OCI-LY3 (cell line): ENCODE measurements around the gene MYBPC1.
A peak's percentile ranks its signal among the peaks of the same experiment; 100 is the strongest.

Source experiments
- H2AFZ ChIP-seq: fragments of 200-600, 300-600 bp; shearing (Covaris generic); 2 replicates; pipeline ENCODE4 v1.6.0; 2014; ENCODE audit warnings: antibody characterized with exemption, low read depth, low read length
- H3K27ac ChIP-seq: fragments of 200-600, 300-600 bp; sonication (generic); 2 replicates; pipeline ENCODE4 v1.5.1; 2014; ENCODE audit warnings: mild to moderate bottlenecking, low read length, moderate library complexity, mixed read lengths
- H3K27me3 ChIP-seq: fragments of 200-600, 300-600 bp; sonication (generic); 2 replicates; pipeline ENCODE4 v1.6.1; 2014; ENCODE audit warnings: low read depth, low read length, mixed read lengths
- H3K36me3 ChIP-seq: fragments of 200-600, 300-600 bp; sonication (generic); replicated peaks from 2 replicates; pipeline ENCODE3; 2014; ENCODE audit warnings: low read depth, low read length, mixed read lengths
- H3K4me1 ChIP-seq: fragments of 300-600, 200-600 bp; sonication (generic); 2 replicates; pipeline ENCODE4 v1.6.1; 2014; ENCODE audit warnings: low read length, mixed read lengths
- H3K4me2 ChIP-seq: fragments of 200-600, 300-600 bp; sonication (generic); 2 replicates; pipeline ENCODE4 v1.6.1; 2014; ENCODE audit warnings: low read length, mixed read lengths
- H3K4me3 ChIP-seq: fragments of 300-600, 200-600 bp; sonication (generic); 2 replicates; pipeline ENCODE4 v1.5.1; 2014; ENCODE audit warnings: antibody characterized with exemption, mild to moderate bottlenecking, low read length, moderate library complexity
- H3K79me2 ChIP-seq: fragments of 300-600, 200-600 bp; shearing (Covaris generic); 2 replicates; pipeline ENCODE4 v1.6.1; 2014; ENCODE audit warnings: mild to moderate bottlenecking, low read length, mixed read lengths
- H3K9ac ChIP-seq: fragments of 300-600, 200-600 bp; shearing (Covaris generic); 2 replicates; pipeline ENCODE4 v1.6.0; 2014; ENCODE audit warnings: mild to moderate bottlenecking, low read length, moderate library complexity
- H3K9me3 ChIP-seq: fragments of 200-600, 300-600 bp; shearing (Covaris generic); 2 replicates; pipeline ENCODE4 v1.6.1; 2014; ENCODE audit warnings: low read length, mixed read lengths; ENCODE audit not compliant: insufficient read depth
- H4K20me1 ChIP-seq: fragments of 200-600, 300-600 bp; sonication (generic); 2 replicates; pipeline ENCODE4 v1.6.1; 2016; ENCODE audit warnings: low read length, mixed read lengths; ENCODE audit not compliant: insufficient read depth
- EZH2phosphoT487 ChIP-seq: fragments of 200-600 bp; shearing (Covaris generic); IDR thresholded peaks from 2 replicates; pipeline ENCODE4 v1.6.1; 2018; ENCODE audit warnings: antibody characterized with exemption, mixed run types, low read depth
- TF ChIP-seq, protein P1 (sequence below): fragments of 200-600, 300-600 bp; sonication (generic); IDR thresholded peaks from 2 replicates; pipeline ENCODE4 v1.5.1; 2014; ENCODE audit warnings: antibody characterized with exemption, low read length, low read depth

MYBPC1 gene

GRCh38 chr12:101697930-101698799 lies 103.4 kb downstream of the MYBPC1 start:
- H3K4me3 ChIP-seq = peak overlapping the region; percentile 87
- peak overlapping the region; percentile 73 for H3K9ac ChIP-seq
- no peaks in the 10 kb centered on the region for H3K36me3 ChIP-seq
- no peaks in the 10 kb centered on the region; the same call in 1 of the 2 replicates for H3K79me2 ChIP-seq
- H2AFZ ChIP-seq = peak overlapping the region; percentile 82; the same call in 1 of the 2 replicates
- H3K4me1 ChIP-seq = peaks cover 11% of the 10 kb centered on the region
- TF ChIP-seq, protein P1, sequence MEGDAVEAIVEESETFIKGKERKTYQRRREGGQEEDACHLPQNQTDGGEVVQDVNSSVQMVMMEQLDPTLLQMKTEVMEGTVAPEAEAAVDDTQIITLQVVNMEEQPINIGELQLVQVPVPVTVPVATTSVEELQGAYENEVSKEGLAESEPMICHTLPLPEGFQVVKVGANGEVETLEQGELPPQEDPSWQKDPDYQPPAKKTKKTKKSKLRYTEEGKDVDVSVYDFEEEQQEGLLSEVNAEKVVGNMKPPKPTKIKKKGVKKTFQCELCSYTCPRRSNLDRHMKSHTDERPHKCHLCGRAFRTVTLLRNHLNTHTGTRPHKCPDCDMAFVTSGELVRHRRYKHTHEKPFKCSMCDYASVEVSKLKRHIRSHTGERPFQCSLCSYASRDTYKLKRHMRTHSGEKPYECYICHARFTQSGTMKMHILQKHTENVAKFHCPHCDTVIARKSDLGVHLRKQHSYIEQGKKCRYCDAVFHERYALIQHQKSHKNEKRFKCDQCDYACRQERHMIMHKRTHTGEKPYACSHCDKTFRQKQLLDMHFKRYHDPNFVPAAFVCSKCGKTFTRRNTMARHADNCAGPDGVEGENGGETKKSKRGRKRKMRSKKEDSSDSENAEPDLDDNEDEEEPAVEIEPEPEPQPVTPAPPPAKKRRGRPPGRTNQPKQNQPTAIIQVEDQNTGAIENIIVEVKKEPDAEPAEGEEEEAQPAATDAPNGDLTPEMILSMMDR = no peak
- TF ChIP-seq EZH2phosphoT487 = no peak
- no peaks in the 10 kb centered on the region for H4K20me1 ChIP-seq
- no peak overlapping the region for H3K27ac ChIP-seq
- 0 out of 2 replicates have a peak, but pooled peaks cover 5% of the 10 kb centered on the region for H3K27me3 ChIP-seq
- no peaks in the 10 kb centered on the region for H3K9me3 ChIP-seq
- H3K4me2 ChIP-seq = peak overlapping the region; percentile 91

DNA sequence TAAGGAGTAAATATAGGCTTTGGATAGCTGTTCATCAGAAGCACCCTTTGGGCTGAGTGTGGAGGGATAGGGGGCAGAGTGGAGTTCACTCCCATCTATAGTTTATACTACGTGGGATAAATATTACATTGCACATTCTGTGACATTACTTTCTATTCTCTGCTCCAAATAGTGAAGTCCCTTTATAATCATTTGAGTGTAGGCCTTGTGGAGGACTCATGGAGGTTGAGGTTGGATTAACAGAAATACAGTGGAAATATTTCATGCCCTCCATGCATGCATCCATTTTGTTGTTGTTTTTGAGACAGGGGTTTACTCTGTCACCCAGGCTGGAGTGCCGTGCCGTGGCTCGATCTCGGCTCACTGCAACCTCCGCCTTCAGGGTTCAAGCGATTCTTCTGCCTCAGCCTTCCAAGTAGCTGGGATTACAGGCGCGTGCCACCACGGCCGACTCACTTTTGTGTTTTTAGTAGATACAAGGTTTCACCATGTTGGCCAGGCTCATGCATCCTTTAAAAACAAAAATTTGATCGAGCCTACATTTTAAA lies 104.1 kb downstream of the MYBPC1 start:
- Histone ChIP-seq H3K4me3 (peak overlapping the region; percentile 87), H3K27me3 (0 out of 2 replicates have a peak, but pooled peaks cover 5% of the 10 kb centered on the region), H4K20me1 (no peaks in the 10 kb centered on the region), H3K4me1 (peaks cover 11% of the 10 kb centered on the region), H3K9me3 (no peaks in the 10 kb centered on the region), H3K36me3 (no peaks in the 10 kb centered on the region), H2AFZ (0 out of 2 replicates have a peak overlapping the region, but pooled peaks have one; percentile 82), H3K79me2 (no peaks in the 10 kb centered on the region; the same call in 1 of the 2 replicates), H3K9ac (peak overlapping the region; percentile 73; the same call in 1 of the 2 replicates), H3K27ac (no peak overlapping the region), H3K4me2 (peak overlapping the region; percentile 91)
- TF ChIP-seq, protein P1 = peak; percentile 38
- TF ChIP-seq EZH2phosphoT487 = no peak

GRCh38 chr12:101700299-101700820 lies 105.6 kb downstream of the MYBPC1 start:
- Histone ChIP-seq H3K4me3 (no peak overlapping the region), H3K27ac (no peak overlapping the region), H3K9me3 (no peaks in the 10 kb centered on the region), H3K27me3 (no peaks in the 10 kb centered on the region), H3K79me2 (no peaks in the 10 kb centered on the region; the same call in 1 of the 2 replicates), H3K36me3 (no peaks in the 10 kb centered on the region), H4K20me1 (no peaks in the 10 kb centered on the region), H3K4me2 (no peak overlapping the region), H3K9ac (no peak overlapping the region), H3K4me1 (peaks cover 11% of the 10 kb centered on the region), H2AFZ (no peak overlapping the region)
- TF ChIP-seq, protein P1 = no peak
- no peak for TF ChIP-seq EZH2phosphoT487

- Histone ChIP-seq H3K36me3 (no peaks in the 10 kb centered on the region), H3K27me3 (no peaks in the 10 kb centered on the region), H3K4me1 (peaks cover 3% of the 10 kb centered on the region; the same call in 1 of the 2 replicates), H2AFZ (no peak overlapping the region), H3K79me2 (no peaks in the 10 kb centered on the region), H3K4me3 (no peak overlapping the region), H3K27ac (no peak overlapping the region), H3K9ac (no peak overlapping the region), H3K4me2 (no peak overlapping the region), H4K20me1 (no peaks in the 10 kb centered on the region), H3K9me3 (no peaks in the 10 kb centered on the region)
- TF ChIP-seq EZH2phosphoT487 = no peak
- TF ChIP-seq, protein P1 = no peak
These were observed 108.7 kb downstream of the MYBPC1 start for GRCh38 chr12:101703487-101703886.
